DMS79 (cell line): ENCODE data around the gene ZNF304.

Experiments
- DNase-seq: peaks from one replicate; lab custom pipeline; 2025; lab: John Stamatoyannopoulos, UW

ZNF304 gene

GRCh38 chr19:57350877-57351805 is at the start of gene ZNF304:
Gene ZNF304, plus strand, starts transcription at chr19:57351271. Its CDS starts 394 bp downstream, at chr19:57351665.
- peak; percentile 91 for DNase-seq

GRCh38 chr19:57302020-57302465 is 49.0 kb upstream of the ZNF304 start:
- DNase-seq = no peak

- DNase-seq = no peak
Observed at GRCh38 chr19:57302727-57303401, 48.2 kb upstream of the ZNF304 start.

GRCh38 chr19:57305056-57305455 is 46.0 kb upstream of the ZNF304 start:
- no peak for DNase-seq

- DNase-seq = no peak
Observed at GRCh38 chr19:57308514-57308913, 42.6 kb upstream of the ZNF304 start.

GRCh38 chr19:57310792-57311191 is 40.3 kb upstream of the ZNF304 start:
- DNase-seq = no peak

- no peak for DNase-seq
Observed at GRCh38 chr19:57314146-57314545, 36.9 kb upstream of the ZNF304 start.

- DNase-seq = no peak
Observed at GRCh38 chr19:57317503-57317902, 33.6 kb upstream of the ZNF304 start.

GRCh38 chr19:57319869-57320179 is 31.2 kb upstream of the ZNF304 start:
- no peak for DNase-seq

- peak; percentile 93 for DNase-seq
Observed at GRCh38 chr19:57320180-57321084, 30.6 kb upstream of the ZNF304 start, which contains the start of gene ZNF543. Gene ZNF543, plus strand, starts transcription at chr19:57320472. Its CDS starts 382 bp downstream, at chr19:57320854.

- no peak for DNase-seq
Observed at GRCh38 chr19:57321116-57321515, 30.0 kb upstream of the ZNF304 start.

GRCh38 chr19:57321751-57322150 is 29.3 kb upstream of the ZNF304 start:
- no peak for DNase-seq

GRCh38 chr19:57324992-57325391 is 26.1 kb upstream of the ZNF304 start:
- no peak for DNase-seq

- no peak for DNase-seq
Observed at GRCh38 chr19:57327993-57328392, 23.1 kb upstream of the ZNF304 start.

- no peak for DNase-seq
Observed at GRCh38 chr19:57334191-57334590, 16.9 kb upstream of the ZNF304 start.

- no peak for DNase-seq
Observed at GRCh38 chr19:57338877-57339276, 12.2 kb upstream of the ZNF304 start.

- no peak for DNase-seq
Observed at GRCh38 chr19:57342582-57342981, 8.5 kb upstream of the ZNF304 start.

GRCh38 chr19:57348136-57348535 is 2.9 kb upstream of the ZNF304 start:
- DNase-seq = no peak

- no peak for DNase-seq
Observed at GRCh38 chr19:57351867-57352266, 796 bp downstream of the ZNF304 start.

- DNase-seq = no peak
Observed at GRCh38 chr19:57355916-57356315, 4.8 kb downstream of the ZNF304 start.

- DNase-seq = no peak
Observed at GRCh38 chr19:57357406-57357805, 6.3 kb downstream of the ZNF304 start.

- DNase-seq = no peak
Observed at GRCh38 chr19:57359300-57359699, 8.2 kb downstream of the ZNF304 start.
